Upper lobe of right lung (tissue), 1 donor: ENCODE results near the gene TLR7. TPM values are rescaled to one million over a fixed set of nuclear protein-coding genes. Genes with fewer than 3 reads are reported as not detected.
A peak's percentile ranks its signal among the peaks of the same experiment; 100 is the strongest.

Source experiments
- ATAC-seq: fragments of 200-7000 bp; cut with Tn5 transposase; one replicate; pipeline ENCODE4 v1.9.1; 2020; ENCODE audit warnings: mild to moderate bottlenecking, moderate library complexity
- DNase-seq: peaks from one replicate; pipeline ENCODE4 v3.0.0-alpha.2; 2020
- H3K27ac ChIP-seq: fragments of 200-600 bp; one replicate; pipeline ENCODE4 v1.8.0; 2022
- H3K27me3 ChIP-seq: fragments of 200-600 bp; one replicate; pipeline ENCODE4 v1.8.0; 2022; ENCODE audit warnings: mild to moderate bottlenecking
- H3K36me3 ChIP-seq: fragments of 200-600 bp; one replicate; pipeline ENCODE4 v1.8.0; 2022
- H3K4me1 ChIP-seq: fragments of 200-600 bp; one replicate; pipeline ENCODE4 v1.8.0; 2022
- H3K4me3 ChIP-seq: fragments of 200-600 bp; one replicate; pipeline ENCODE4 v1.8.0; 2022; ENCODE audit warnings: mild to moderate bottlenecking
- H3K9me3 ChIP-seq: fragments of 200-600 bp; one replicate; pipeline ENCODE4 v1.8.0; 2022
- CTCF ChIP-seq: fragments of 200-600 bp; IDR thresholded peaks from one replicate; pipeline ENCODE4 v1.8.0; 2022; ENCODE audit warnings: antibody characterized with exemption
- intact Hi-C: fragments of 100-400 bp; cut with DNase I; formaldehyde crosslinking; loops from one replicate; pipeline ENCODE4 v1.11.0; 2022
- total RNA-seq: library from RNA; stranded (reverse); fragmentation: NEBNext Ultra II Directional; extraction: Animal tissue kit (Norgen Biotek cat#: 25700); gene quantifications from one replicate; pipeline ENCODE4 v1.2.1, GENCODE V29; 2021
- donor health status: DM: no; HTN: yes; CAD: no; lungs with severe emphysema.

TLR7 gene
- total RNA-seq, 1 donor from 2014 or later, result 3.1 TPM

- ATAC-seq, result peak; percentile 28
Observed at GRCh38 chrX:12867685-12868084, 813 bp downstream of the TLR7 start.

GRCh38 chrX:12868747-12869146 is 1.9 kb downstream of the TLR7 start:
- TF ChIP-seq CTCF, result no peak
- H3K27ac ChIP-seq, result no peak overlapping the region
- ATAC-seq, result no peak
- H3K9me3 ChIP-seq, result no peaks in the 10 kb centered on the region
- no peaks in the 10 kb centered on the region for H3K4me1 ChIP-seq
- H3K4me3 ChIP-seq, result no peak overlapping the region
- no peak for DNase-seq
- no peaks in the 10 kb centered on the region for H3K36me3 ChIP-seq
- no peaks in the 10 kb centered on the region for H3K27me3 ChIP-seq
- intact Hi-C loops, result no loop called here

More at GRCh38 chrX:12867685-12868084, 813 bp downstream of the TLR7 start:
- H3K36me3 ChIP-seq, result no peaks in the 10 kb centered on the region
- no peaks in the 10 kb centered on the region for H3K27me3 ChIP-seq
- intact Hi-C loops, result no loop called here
- no peaks in the 10 kb centered on the region for H3K9me3 ChIP-seq
- no peak overlapping the region for H3K27ac ChIP-seq
- TF ChIP-seq CTCF, result no peak
- no peak for DNase-seq
- no peaks in the 10 kb centered on the region for H3K4me1 ChIP-seq
- H3K4me3 ChIP-seq, result no peak overlapping the region

- intact Hi-C loops, result no loop called here
- H3K36me3 ChIP-seq, result no peaks in the 10 kb centered on the region
- no peak for ATAC-seq
- H3K4me1 ChIP-seq, result no peaks in the 10 kb centered on the region
- H3K27me3 ChIP-seq, result no peaks in the 10 kb centered on the region
- H3K27ac ChIP-seq, result no peak overlapping the region
- H3K4me3 ChIP-seq, result no peak overlapping the region
- no peak for DNase-seq
- H3K9me3 ChIP-seq, result no peaks in the 10 kb centered on the region
- no peak for TF ChIP-seq CTCF
Observed at GRCh38 chrX:12871257-12871656, 4.4 kb downstream of the TLR7 start.

- Histone ChIP-seq H3K27ac (no peak overlapping the region), H3K27me3 (no peaks in the 10 kb centered on the region), H3K4me1 (no peaks in the 10 kb centered on the region), H3K36me3 (no peaks in the 10 kb centered on the region), H3K4me3 (no peak overlapping the region), H3K9me3 (no peaks in the 10 kb centered on the region)
- intact Hi-C loops, result no loop called here
- no peak for DNase-seq
- no peak for TF ChIP-seq CTCF
- no peak for ATAC-seq
Observed at GRCh38 chrX:12872741-12873140, 5.9 kb downstream of the TLR7 start.

- no peak for ATAC-seq
- no peaks in the 10 kb centered on the region for H3K4me1 ChIP-seq
- intact Hi-C loops, result no loop called here
- no peaks in the 10 kb centered on the region for H3K36me3 ChIP-seq
- TF ChIP-seq CTCF, result no peak
- no peak overlapping the region for H3K4me3 ChIP-seq
- no peak overlapping the region for H3K27ac ChIP-seq
- H3K27me3 ChIP-seq, result no peaks in the 10 kb centered on the region
- H3K9me3 ChIP-seq, result no peaks in the 10 kb centered on the region
- no peak for DNase-seq
Observed at GRCh38 chrX:12874581-12874980, 7.7 kb downstream of the TLR7 start.

- no peak for TF ChIP-seq CTCF
- intact Hi-C loops, result no loop called here
- ATAC-seq (no peak), DNase-seq (no peak)
- Histone ChIP-seq H3K4me1 (no peaks in the 10 kb centered on the region), H3K9me3 (no peaks in the 10 kb centered on the region), H3K27me3 (no peaks in the 10 kb centered on the region), H3K36me3 (no peaks in the 10 kb centered on the region), H3K27ac (no peak overlapping the region), H3K4me3 (no peak overlapping the region)
Observed at GRCh38 chrX:12877386-12877785, 10.5 kb downstream of the TLR7 start.
